Subcutaneous adipose tissue (tissue), 4 donors: ENCODE results near the gene BSCL2. TPM values are rescaled to one million over a fixed set of nuclear protein-coding genes. Genes with fewer than 3 reads are reported as not detected.

ENCODE experiments used
- total RNA-seq, 4 donors: library from RNA; depleted of rRNA; stranded (reverse); fragments of >200 nt; gene quantifications; one replicate each; pipeline ENCODE4 v1.1.0, GENCODE V29; 2016
- TF ChIP-seq, protein P1 (sequence below): fragments of 450-650 bp; IDR thresholded peaks from one replicate; pipeline ENCODE4 v1.5.1; 2016; ENCODE audit warnings: low read depth, mild to moderate bottlenecking, control low read depth, antibody characterized with exemption, moderate library complexity

BSCL2 gene
- total RNA-seq, 4 donors from 2014 or later: 44.5 to 106 (median 48.4) TPM

DNA sequence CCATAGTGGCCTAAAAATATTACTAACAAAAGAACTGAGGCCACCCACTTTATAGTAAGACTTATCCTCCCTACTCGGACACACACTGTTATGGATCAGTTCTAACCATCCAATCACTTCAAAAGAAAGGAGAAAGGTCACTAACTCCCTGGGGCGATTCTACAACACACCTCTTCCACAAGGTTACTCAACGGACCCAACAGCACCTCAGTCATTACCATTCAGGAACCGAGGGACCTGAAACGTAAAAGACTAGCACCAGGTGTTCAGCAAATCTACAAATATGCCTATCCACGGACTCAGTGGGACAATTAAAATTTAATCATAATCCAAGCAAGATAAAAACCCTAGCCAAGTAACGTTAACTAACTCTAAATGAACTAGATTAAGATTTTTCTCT, 18.4 kb upstream of the BSCL2 start:
- TF ChIP-seq, protein P1, sequence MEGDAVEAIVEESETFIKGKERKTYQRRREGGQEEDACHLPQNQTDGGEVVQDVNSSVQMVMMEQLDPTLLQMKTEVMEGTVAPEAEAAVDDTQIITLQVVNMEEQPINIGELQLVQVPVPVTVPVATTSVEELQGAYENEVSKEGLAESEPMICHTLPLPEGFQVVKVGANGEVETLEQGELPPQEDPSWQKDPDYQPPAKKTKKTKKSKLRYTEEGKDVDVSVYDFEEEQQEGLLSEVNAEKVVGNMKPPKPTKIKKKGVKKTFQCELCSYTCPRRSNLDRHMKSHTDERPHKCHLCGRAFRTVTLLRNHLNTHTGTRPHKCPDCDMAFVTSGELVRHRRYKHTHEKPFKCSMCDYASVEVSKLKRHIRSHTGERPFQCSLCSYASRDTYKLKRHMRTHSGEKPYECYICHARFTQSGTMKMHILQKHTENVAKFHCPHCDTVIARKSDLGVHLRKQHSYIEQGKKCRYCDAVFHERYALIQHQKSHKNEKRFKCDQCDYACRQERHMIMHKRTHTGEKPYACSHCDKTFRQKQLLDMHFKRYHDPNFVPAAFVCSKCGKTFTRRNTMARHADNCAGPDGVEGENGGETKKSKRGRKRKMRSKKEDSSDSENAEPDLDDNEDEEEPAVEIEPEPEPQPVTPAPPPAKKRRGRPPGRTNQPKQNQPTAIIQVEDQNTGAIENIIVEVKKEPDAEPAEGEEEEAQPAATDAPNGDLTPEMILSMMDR: no peak

DNA sequence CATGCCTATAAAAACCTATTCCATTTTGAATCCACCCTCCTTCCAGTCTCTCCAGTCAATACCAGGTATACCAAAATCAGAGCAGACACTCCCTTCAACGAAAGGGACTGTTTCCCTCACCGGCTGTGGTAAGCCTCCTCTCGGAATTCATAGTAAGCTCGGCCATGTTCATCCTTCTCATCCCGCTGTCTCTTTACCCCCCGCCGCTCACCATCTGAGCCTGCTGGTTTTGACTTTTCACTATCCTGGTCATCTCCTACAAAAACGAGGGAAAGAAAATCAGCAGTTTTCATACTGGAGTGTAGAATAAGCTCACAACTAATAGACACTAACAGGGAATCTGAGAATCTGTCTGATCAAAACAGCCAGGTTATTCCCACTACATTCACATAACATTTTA, 16.9 kb upstream of the BSCL2 start:
- TF ChIP-seq, protein P1: no peak

DNA sequence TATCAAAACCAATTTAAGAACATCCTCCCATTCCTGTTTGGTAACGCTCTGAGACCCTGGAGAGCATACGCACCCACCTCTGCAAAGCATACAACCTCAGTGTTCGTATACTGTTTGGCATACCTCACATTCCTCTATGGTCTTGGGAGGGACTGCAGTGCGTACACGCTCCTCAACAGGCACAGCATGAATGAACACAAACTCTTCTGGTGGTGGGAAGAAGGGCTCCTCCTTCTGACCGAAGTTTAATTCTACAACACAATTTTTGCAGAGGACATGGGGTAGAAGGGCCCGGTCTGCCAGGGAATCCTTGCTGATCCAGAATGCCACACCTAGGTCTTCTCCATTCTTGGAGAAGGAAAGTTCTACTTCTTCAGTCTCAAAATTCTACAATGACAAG, 14.8 kb upstream of the BSCL2 start:
- TF ChIP-seq, protein P1: no peak

DNA sequence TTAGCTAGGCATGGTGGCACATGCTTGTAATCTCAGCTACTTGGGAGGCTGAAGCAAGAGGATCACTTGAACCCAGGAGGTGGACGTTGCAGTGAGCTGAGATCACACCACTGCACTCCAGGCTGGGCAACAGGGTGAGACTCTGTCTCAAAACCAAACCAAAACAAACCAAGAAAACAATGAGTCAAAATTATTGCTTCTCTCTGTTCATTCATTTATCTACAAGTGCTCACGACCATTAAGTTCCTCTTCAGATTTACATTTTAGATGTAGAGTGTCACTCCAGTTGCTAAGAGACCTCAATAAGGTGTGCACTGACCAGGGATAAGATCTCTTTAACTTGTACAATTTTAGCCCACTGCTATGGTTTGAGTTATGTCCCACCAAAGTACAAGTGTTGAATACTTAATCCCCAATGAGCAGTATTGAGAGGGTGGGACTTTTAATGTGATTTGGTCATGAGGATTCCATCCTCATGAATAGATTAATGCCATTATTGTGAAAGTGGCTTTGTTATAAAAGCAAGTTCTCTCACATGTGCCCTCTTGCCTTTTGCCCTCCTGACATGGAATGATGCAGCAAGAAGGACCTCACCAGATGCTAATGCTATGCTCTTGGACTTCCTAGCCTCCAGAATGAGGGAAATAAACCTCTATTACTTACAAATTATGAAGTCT, 12.2 kb upstream of the BSCL2 start:
- TF ChIP-seq, protein P1: no peak

DNA sequence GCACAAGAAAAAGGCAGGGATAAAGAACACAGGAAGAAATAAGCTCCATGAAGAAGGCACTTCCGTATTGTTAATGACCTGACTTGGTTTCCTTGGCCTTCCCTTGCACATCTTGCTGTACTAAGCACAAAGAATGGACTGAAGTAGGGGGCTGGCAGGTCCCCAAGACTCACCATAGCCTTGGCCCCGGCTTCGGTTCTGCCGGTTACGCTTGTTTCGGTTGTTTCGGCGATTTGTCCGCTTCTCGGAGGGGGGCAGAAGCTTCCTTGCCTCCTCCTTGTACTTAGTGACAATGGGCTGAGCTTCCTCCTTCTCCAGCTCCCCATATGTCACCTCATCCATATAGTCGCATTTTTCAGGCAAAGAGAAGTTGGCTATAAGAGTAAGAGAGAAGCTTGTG, 9.6 kb upstream of the BSCL2 start:
- TF ChIP-seq, protein P1: no peak

DNA sequence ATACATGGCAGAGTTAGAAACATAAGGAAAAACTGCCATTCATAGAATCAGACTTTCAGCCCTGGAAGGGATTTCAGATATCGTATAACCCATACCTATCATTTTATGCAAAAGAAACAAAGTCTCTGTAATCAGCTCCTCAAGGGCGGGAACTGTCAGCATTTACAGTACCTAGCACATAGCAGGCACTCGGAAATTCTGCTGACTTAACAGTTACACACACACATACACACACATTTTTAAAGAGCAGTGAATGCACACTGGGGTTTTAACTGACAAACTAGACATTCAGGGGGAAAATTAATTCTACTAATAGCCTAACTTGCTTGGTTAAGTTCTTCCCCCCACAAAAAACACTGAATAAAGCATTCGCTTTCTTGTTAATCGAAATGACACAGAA, 9.0 kb upstream of the BSCL2 start:
- TF ChIP-seq, protein P1: no peak

DNA sequence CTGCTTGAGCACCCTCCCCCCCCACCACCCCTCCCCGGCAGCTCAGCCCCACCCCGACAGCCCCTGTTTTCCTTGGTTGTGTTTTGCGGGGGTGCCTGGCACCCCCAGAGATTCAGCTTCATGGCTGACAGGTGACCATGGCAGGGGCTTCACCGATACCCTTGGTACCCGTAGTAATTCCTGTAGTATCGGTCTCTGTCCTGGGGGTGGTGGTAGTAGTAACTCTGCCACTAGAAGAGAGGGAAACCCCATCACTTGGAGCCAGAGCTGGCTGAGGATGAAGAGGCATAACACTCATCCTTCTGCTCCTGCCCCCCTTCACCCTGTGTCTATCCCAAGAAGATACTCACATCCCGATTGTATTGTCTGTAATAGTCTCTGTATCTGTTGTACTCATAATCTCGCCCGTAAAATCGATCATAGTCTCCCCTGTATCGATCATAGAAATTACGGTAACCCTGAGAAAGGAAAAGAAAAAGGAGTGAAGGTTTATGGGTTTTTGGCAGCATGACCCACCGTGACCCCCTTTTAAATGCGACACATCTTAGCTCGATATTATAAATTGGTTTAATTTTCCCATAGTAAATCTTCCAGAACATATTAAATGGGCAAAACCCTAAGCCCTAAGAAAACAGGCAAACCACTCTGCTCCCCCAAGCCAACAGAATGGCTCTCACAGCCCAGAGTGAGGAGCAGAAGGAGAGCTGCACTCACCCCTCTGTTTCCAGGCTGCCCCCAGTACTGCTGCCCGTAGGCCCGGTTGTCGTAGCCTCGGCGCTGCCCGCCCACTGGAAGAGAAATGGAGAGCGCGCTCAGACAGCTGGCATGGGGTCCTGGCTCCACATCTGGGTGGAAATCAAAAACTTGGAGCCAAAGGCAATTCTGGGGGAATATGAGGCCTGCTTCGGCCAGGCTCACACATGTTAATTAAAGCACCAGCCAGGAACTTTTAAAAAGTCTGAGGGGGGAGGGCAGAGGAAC, 8.2 kb upstream of the BSCL2 start:
- TF ChIP-seq, protein P1: no peak
